GM04503 (cell line): Measurements from ENCODE around the gene GRXCR2.

Experiments
- DNase-seq: peaks from one replicate; pipeline ENCODE4 v3.0.0-alpha.2; 2012; ENCODE audit warnings: low read depth

The GRXCR2 gene

GRCh38 chr5:145834917-145835847, 37.6 kb downstream of the GRXCR2 start, which contains the start of gene PRELID2:
Gene PRELID2 (minus strand): TSS chr5:145835342. CDS start chr5:145835251, 91 bp downstream.
- DNase-seq = no peak

- no peak for DNase-seq
These were observed 38.3 kb downstream of the GRXCR2 start for GRCh38 chr5:145834554-145834916.

- DNase-seq = no peak
These were observed 39.1 kb downstream of the GRXCR2 start for GRCh38 chr5:145833631-145834200.

- peak; percentile 79 for DNase-seq
These were observed 42.2 kb downstream of the GRXCR2 start for GRCh38 chr5:145830594-145830993.

GRCh38 chr5:145829708-145830361, 43.0 kb downstream of the GRXCR2 start:
- DNase-seq = no peak

GRCh38 chr5:145826895-145827674, 45.7 kb downstream of the GRXCR2 start:
- DNase-seq = no peak

GRCh38 chr5:145825751-145826180, 47.0 kb downstream of the GRXCR2 start:
- no peak for DNase-seq

- DNase-seq = no peak
These were observed 48.8 kb downstream of the GRXCR2 start for GRCh38 chr5:145824040-145824439.

GRCh38 chr5:145818604-145819003, 54.2 kb downstream of the GRXCR2 start:
- no peak for DNase-seq

GRCh38 chr5:145812877-145813276, 59.9 kb downstream of the GRXCR2 start:
- no peak for DNase-seq

- no peak for DNase-seq
These were observed 60.8 kb downstream of the GRXCR2 start for GRCh38 chr5:145811834-145812625.
